Head of caudate nucleus (tissue), 42 donors: Measurements from ENCODE around the gene MCC.

Experiments
- DNase-seq, 42 donors: peaks; one replicate each; pipeline versions ENCODE4 v3.0.0 to v3.0.0-alpha.2; 2020 to 2021; ENCODE audit warnings: mixed read lengths in 7 of 42
- intact Hi-C: fragments of 100-400 bp; cut with DNase I; formaldehyde crosslinking; loops from one replicate; pipeline ENCODE4 v1.15.0; 2022

MCC gene

GRCh38 chr5:113487781-113488644 is at the start of gene MCC:
Gene MCC (minus strand): TSS chr5:113488453.
- intact Hi-C loops: no loop called here
- peak; percentile 25 to 90 (median 77) for DNase-seq

GRCh38 chr5:113531481-113532159 is 43.4 kb upstream of the MCC start:
- intact Hi-C loops: no loop called here
- DNase-seq: no peak

- intact Hi-C loops: no loop called here
These were observed 39.5 kb upstream of the MCC start for GRCh38 chr5:113527746-113528145.

GRCh38 chr5:113526421-113526820 is 38.2 kb upstream of the MCC start:
- intact Hi-C loops: no loop called here
- DNase-seq: no peak

More at GRCh38 chr5:113527746-113528145, 39.5 kb upstream of the MCC start:
- DNase-seq: no peak

- no peak for DNase-seq
These were observed 36.7 kb upstream of the MCC start for GRCh38 chr5:113524927-113525326.

GRCh38 chr5:113523168-113523567 is 34.9 kb upstream of the MCC start:
- intact Hi-C loops: no loop called here
- no peak for DNase-seq

More at GRCh38 chr5:113524927-113525326, 36.7 kb upstream of the MCC start:
- intact Hi-C loops: no loop called here

- intact Hi-C loops: no loop called here
- DNase-seq: no peak
These were observed 32.6 kb upstream of the MCC start for GRCh38 chr5:113520899-113521298.

GRCh38 chr5:113520429-113520828 is 32.2 kb upstream of the MCC start:
- intact Hi-C loops: no loop called here
- no peak for DNase-seq

- intact Hi-C loops: no loop called here
- no peak for DNase-seq
These were observed 31.2 kb upstream of the MCC start for GRCh38 chr5:113519412-113519811.

- intact Hi-C loops: no loop called here
- no peak for DNase-seq
These were observed 30.6 kb upstream of the MCC start for GRCh38 chr5:113518884-113519283.

GRCh38 chr5:113514289-113514635 is 26.0 kb upstream of the MCC start:
- peak in 3 of 42 donors; percentile 4 to 25 (median 16) for DNase-seq
- intact Hi-C loops: loop anchor here (5.0 kb wide), 1 partner anchor 537 kb away; the partner anchor contains the start of gene DCP2

GRCh38 chr5:113513384-113514288 is 25.4 kb upstream of the MCC start, which contains the start of gene YTHDC2:
Gene YTHDC2 (plus strand): TSS chr5:113513694. CDS start chr5:113513896, 202 bp downstream.
- peak; percentile 61 to 92 (median 85) for DNase-seq
- intact Hi-C loops: loop anchor here (5.0 kb wide), 1 partner anchor 536 kb away; the partner anchor contains the start of gene DCP2

- DNase-seq: no peak
- intact Hi-C loops: loop anchor here (5.0 kb wide), 1 partner anchor 535 kb away; the partner anchor contains the start of gene DCP2
These were observed 24.1 kb upstream of the MCC start for GRCh38 chr5:113512341-113512740.

- DNase-seq: no peak
- intact Hi-C loops: loop anchor here (5.0 kb wide), 1 partner anchor 534 kb away; the partner anchor contains the start of gene DCP2
These were observed 22.7 kb upstream of the MCC start for GRCh38 chr5:113510836-113511451.

- intact Hi-C loops: loop anchor here (10.0 kb wide), 1 partner anchor 134 kb away; no protein-coding TSS in a partner anchor
These were observed 20.5 kb upstream of the MCC start for GRCh38 chr5:113508756-113509155.

GRCh38 chr5:113507601-113508000 is 19.3 kb upstream of the MCC start:
- intact Hi-C loops: loop anchor here (10.0 kb wide), 1 partner anchor 133 kb away; no protein-coding TSS in a partner anchor
- no peak for DNase-seq

More at GRCh38 chr5:113508756-113509155, 20.5 kb upstream of the MCC start:
- DNase-seq: no peak

- intact Hi-C loops: loop anchor here (10.0 kb wide), 1 partner anchor 130 kb away; no protein-coding TSS in a partner anchor
These were observed 16.9 kb upstream of the MCC start for GRCh38 chr5:113505181-113505580.

GRCh38 chr5:113503146-113503545 is 14.9 kb upstream of the MCC start:
- intact Hi-C loops: loop anchor here (10.0 kb wide), 1 partner anchor 128 kb away; no protein-coding TSS in a partner anchor
- DNase-seq: no peak

More at GRCh38 chr5:113505181-113505580, 16.9 kb upstream of the MCC start:
- DNase-seq: no peak
